Neural progenitor cell (in vitro differentiated cells): ENCODE data around the gene SLC39A3.

ENCODE experiments used
- EZH2 ChIP-seq: fragments of 200-600 bp; sonication (generic); IDR thresholded peaks from 2 replicates; pipeline ENCODE4 v1.6.1; 2017; ENCODE audit warnings: antibody characterized with exemption, mild to moderate bottlenecking, moderate library complexity
- TF ChIP-seq, protein P1 (sequence below): fragments of 200-600 bp; sonication (generic); IDR thresholded peaks from 2 replicates; pipeline ENCODE4 v1.5.1; 2017; ENCODE audit warnings: antibody characterized with exemption, mild to moderate bottlenecking

DNA sequence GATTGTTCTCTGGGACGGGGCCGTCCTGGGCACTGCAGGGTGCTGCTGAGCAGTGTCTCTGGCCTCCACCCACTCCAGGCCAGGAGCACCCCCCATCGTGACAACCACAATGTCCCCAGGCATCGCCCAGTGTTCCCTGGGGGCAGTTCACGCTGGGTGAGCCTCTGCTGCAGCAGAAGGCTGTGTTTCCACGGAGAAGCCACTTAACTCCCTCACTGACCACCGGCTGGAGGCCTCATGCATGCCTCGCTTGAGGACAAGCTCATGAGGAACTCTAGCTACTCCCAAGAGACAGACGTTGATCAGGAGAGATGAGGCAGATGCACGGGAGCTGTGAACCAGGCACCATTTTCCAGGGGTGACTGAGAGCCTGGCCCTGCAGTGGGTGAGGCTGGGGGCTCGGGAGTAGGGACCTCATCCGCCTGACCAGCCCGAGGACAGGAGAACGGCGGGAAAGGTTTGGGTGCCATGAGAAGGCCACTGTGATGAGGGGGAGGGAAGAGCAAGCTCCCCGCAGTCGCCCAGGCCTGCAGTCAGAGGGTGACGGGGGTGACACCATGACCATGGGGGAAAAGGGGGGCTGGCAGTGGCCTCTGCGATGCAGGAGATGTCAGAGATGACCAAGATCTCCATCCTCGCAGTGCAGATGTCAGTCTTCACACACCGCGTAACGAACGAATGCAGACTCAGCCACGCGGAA is 5.1 kb downstream of the SLC39A3 start:
- TF ChIP-seq, protein P1, sequence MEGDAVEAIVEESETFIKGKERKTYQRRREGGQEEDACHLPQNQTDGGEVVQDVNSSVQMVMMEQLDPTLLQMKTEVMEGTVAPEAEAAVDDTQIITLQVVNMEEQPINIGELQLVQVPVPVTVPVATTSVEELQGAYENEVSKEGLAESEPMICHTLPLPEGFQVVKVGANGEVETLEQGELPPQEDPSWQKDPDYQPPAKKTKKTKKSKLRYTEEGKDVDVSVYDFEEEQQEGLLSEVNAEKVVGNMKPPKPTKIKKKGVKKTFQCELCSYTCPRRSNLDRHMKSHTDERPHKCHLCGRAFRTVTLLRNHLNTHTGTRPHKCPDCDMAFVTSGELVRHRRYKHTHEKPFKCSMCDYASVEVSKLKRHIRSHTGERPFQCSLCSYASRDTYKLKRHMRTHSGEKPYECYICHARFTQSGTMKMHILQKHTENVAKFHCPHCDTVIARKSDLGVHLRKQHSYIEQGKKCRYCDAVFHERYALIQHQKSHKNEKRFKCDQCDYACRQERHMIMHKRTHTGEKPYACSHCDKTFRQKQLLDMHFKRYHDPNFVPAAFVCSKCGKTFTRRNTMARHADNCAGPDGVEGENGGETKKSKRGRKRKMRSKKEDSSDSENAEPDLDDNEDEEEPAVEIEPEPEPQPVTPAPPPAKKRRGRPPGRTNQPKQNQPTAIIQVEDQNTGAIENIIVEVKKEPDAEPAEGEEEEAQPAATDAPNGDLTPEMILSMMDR, result no peak
- TF ChIP-seq EZH2, result no peak
